GM12801 (cell line): ENCODE data around the gene RASGRP2.

Experiments
- CTCF ChIP-seq: IDR thresholded peaks from one replicate; pipeline ENCODE4 v1.5.1; 2011; ENCODE audit warnings: control low read depth; ENCODE audit not compliant: insufficient read length; ENCODE audit errors: extremely low read depth

RASGRP2 gene

GRCh38 chr11:64753019-64753379 lies 9.1 kb upstream of the RASGRP2 start:
- no peak for TF ChIP-seq CTCF

GRCh38 chr11:64752175-64752970 lies 8.4 kb upstream of the RASGRP2 start:
- TF ChIP-seq CTCF = no peak

GRCh38 chr11:64751580-64751979 lies 7.6 kb upstream of the RASGRP2 start:
- TF ChIP-seq CTCF = no peak

GRCh38 chr11:64751136-64751535 lies 7.2 kb upstream of the RASGRP2 start:
- TF ChIP-seq CTCF = no peak

- TF ChIP-seq CTCF = no peak
Observed at GRCh38 chr11:64750361-64751054, 6.6 kb upstream of the RASGRP2 start.

- no peak for TF ChIP-seq CTCF
Observed at GRCh38 chr11:64747961-64748665, 4.2 kb upstream of the RASGRP2 start.

GRCh38 chr11:64746486-64746885 lies 2.5 kb upstream of the RASGRP2 start:
- TF ChIP-seq CTCF = no peak
